Lower lobe of right lung (tissue), 2 donors: ENCODE data around the gene ZNF566. TPM values are rescaled to one million over a fixed set of nuclear protein-coding genes. Genes with fewer than 3 reads are reported as not detected.

Experiments
- ATAC-seq, 2 donors: fragments of 200-7000 bp; cut with Tn5 transposase; one replicate each; pipeline ENCODE4 v1.9.1; 2020 to 2022; ENCODE audit warnings: mild to moderate bottlenecking in 2 of 2, moderate library complexity in 2 of 2
- DNase-seq: peaks from one replicate; pipeline ENCODE4 v3.0.0-alpha.2; 2020
- H3K27ac ChIP-seq: fragments of 200-600 bp; one replicate; pipeline ENCODE4 v1.8.0; 2022
- H3K27me3 ChIP-seq: fragments of 200-600 bp; one replicate; pipeline ENCODE4 v1.8.0; 2022; ENCODE audit warnings: low read depth
- H3K36me3 ChIP-seq: fragments of 200-600 bp; one replicate; pipeline ENCODE4 v1.8.0; 2022; ENCODE audit warnings: mild to moderate bottlenecking
- H3K4me1 ChIP-seq: fragments of 200-600 bp; one replicate; pipeline ENCODE4 v1.8.0; 2022
- H3K4me3 ChIP-seq: fragments of 200-600 bp; one replicate; pipeline ENCODE4 v1.8.0; 2022; ENCODE audit warnings: mild to moderate bottlenecking
- H3K9me3 ChIP-seq: fragments of 200-600 bp; one replicate; pipeline ENCODE4 v1.8.0; 2022
- CTCF ChIP-seq: fragments of 200-600 bp; IDR thresholded peaks from one replicate; pipeline ENCODE4 v1.8.0; 2022; ENCODE audit warnings: antibody characterized with exemption, mild to moderate bottlenecking
- intact Hi-C: fragments of 100-400 bp; cut with DNase I; formaldehyde crosslinking; loops from one replicate; pipeline ENCODE4 v1.11.0; 2022
- total RNA-seq: library from RNA; stranded (reverse); fragmentation: NEBNext Ultra II Directional; extraction: Animal tissue kit (Norgen Biotek cat#: 25700); gene quantifications from one replicate; pipeline ENCODE4 v1.2.1, GENCODE V29; 2021
- donor health status: DM: no; HTN: yes; CAD: no; lungs with severe emphysema.

ZNF566 gene
- total RNA-seq, 1 donor from 2014 or later = 11.3 TPM

- ATAC-seq (peak; percentile 98 to 99), DNase-seq (peak; percentile 83)
- intact Hi-C loops = no loop called here
- peaks cover 15% of the 10 kb centered on the region for H3K9me3 ChIP-seq
- peak within 1 kb of the TSS; percentile 92 for H3K27ac ChIP-seq
- peaks cover 17% of the 10 kb centered on the region for H3K27me3 ChIP-seq
- no peaks in the 10 kb centered on the region for H3K36me3 ChIP-seq
- peaks cover 12% of the 10 kb centered on the region for H3K4me1 ChIP-seq
- peak within 1 kb of the TSS; percentile 73 for H3K4me3 ChIP-seq
- TF ChIP-seq CTCF = no peak
These were observed 70.9 kb downstream of the ZNF566 start, which contains the start of gene ZFP82 for GRCh38 chr19:36418287-36419001. ZFP82 (minus strand) TSS chr19:36418644; CDS start chr19:36409789, 8,855 bp downstream.

- DNase-seq (no peak), ATAC-seq (no peak)
These were observed 71.5 kb downstream of the ZNF566 start for GRCh38 chr19:36417752-36418286.

GRCh38 chr19:36409841-36410240 lies 79.5 kb downstream of the ZNF566 start:
- H3K9me3 ChIP-seq = peaks cover 33% of the 10 kb centered on the region
- TF ChIP-seq CTCF = no peak
- peaks cover 38% of the 10 kb centered on the region for H3K36me3 ChIP-seq
- no peaks in the 10 kb centered on the region for H3K27me3 ChIP-seq
- H3K4me3 ChIP-seq = no peak overlapping the region
- no peak overlapping the region for H3K27ac ChIP-seq
- DNase-seq (no peak), ATAC-seq (no peak)
- intact Hi-C loops = no loop called here
- no peaks in the 10 kb centered on the region for H3K4me1 ChIP-seq

More at GRCh38 chr19:36417752-36418286, 71.5 kb downstream of the ZNF566 start:
- Histone ChIP-seq H3K27me3 (peaks cover 14% of the 10 kb centered on the region), H3K4me3 (peak overlapping the region; percentile 73), H3K27ac (peak overlapping the region; percentile 92), H3K36me3 (no peaks in the 10 kb centered on the region), H3K9me3 (peaks cover 15% of the 10 kb centered on the region), H3K4me1 (peaks cover 12% of the 10 kb centered on the region)
- intact Hi-C loops = no loop called here
- TF ChIP-seq CTCF = no peak

GRCh38 chr19:36408101-36408500 lies 81.3 kb downstream of the ZNF566 start:
- no peak for DNase-seq
- H3K27me3 ChIP-seq = no peaks in the 10 kb centered on the region
- no peaks in the 10 kb centered on the region for H3K4me1 ChIP-seq
- H3K36me3 ChIP-seq = peaks cover 52% of the 10 kb centered on the region
- H3K9me3 ChIP-seq = peaks cover 27% of the 10 kb centered on the region
- no peak for ATAC-seq
- H3K27ac ChIP-seq = no peak overlapping the region
- no peak overlapping the region for H3K4me3 ChIP-seq
- intact Hi-C loops = no loop called here
- TF ChIP-seq CTCF = no peak

- Histone ChIP-seq H3K4me3 (no peak overlapping the region), H3K27me3 (no peaks in the 10 kb centered on the region), H3K36me3 (peaks cover 70% of the 10 kb centered on the region), H3K9me3 (peaks cover 30% of the 10 kb centered on the region), H3K4me1 (no peaks in the 10 kb centered on the region), H3K27ac (no peak overlapping the region)
- intact Hi-C loops = no loop called here
- no peak for DNase-seq
- no peak for ATAC-seq
- no peak for TF ChIP-seq CTCF
These were observed 84.9 kb downstream of the ZNF566 start for GRCh38 chr19:36404498-36404897.
